HG03571 (cell line): Measurements from ENCODE around the gene FILIP1.

Source experiments
- ATAC-seq: cut with Tn5 transposase; IDR thresholded peaks from one replicate; pipeline ENCODE4 v1.9.1; 2021; ENCODE audit not compliant: unreplicated experiment

The FILIP1 gene, protein sequence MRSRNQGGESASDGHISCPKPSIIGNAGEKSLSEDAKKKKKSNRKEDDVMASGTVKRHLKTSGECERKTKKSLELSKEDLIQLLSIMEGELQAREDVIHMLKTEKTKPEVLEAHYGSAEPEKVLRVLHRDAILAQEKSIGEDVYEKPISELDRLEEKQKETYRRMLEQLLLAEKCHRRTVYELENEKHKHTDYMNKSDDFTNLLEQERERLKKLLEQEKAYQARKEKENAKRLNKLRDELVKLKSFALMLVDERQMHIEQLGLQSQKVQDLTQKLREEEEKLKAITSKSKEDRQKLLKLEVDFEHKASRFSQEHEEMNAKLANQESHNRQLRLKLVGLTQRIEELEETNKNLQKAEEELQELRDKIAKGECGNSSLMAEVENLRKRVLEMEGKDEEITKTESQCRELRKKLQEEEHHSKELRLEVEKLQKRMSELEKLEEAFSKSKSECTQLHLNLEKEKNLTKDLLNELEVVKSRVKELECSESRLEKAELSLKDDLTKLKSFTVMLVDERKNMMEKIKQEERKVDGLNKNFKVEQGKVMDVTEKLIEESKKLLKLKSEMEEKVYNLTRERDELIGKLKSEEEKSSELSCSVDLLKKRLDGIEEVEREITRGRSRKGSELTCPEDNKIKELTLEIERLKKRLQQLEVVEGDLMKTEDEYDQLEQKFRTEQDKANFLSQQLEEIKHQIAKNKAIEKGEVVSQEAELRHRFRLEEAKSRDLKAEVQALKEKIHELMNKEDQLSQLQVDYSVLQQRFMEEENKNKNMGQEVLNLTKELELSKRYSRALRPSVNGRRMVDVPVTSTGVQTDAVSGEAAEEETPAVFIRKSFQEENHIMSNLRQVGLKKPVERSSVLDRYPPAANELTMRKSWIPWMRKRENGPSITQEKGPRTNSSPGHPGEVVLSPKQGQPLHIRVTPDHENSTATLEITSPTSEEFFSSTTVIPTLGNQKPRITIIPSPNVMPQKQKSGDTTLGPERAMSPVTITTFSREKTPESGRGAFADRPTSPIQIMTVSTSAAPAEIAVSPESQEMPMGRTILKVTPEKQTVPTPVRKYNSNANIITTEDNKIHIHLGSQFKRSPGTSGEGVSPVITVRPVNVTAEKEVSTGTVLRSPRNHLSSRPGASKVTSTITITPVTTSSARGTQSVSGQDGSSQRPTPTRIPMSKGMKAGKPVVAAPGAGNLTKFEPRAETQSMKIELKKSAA (N-terminal part only)

DNA sequence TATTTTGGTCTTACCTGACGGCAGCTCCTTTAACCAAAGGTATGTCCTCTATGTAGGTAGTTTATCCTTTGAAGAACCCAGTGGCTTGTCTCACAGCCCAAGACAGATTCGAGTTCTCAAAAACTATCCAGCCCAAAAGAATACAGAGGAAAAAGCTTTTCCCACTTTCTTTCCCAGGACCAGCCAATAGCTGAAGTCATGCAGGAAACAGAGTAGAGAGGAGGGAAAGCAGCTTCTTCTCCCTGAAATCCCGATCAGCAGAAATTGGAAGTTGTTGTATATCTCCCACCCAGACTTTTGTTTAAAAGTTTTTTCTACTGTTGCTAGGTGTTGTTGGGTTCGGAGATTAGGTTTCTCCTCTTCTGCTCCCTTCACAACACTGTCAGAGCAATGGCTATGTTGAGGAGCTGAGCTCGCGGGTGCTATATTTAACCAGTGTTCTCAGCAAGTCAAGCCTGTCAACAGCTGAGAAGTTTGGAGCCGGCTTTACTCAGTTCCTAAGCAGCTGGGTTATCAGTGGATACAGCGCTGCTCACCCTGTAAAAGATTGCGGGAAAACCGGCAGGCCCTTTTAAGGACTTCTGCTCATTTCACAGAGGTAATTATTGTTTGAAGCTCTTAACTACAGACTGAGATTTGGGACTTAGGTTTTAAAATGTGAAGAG is at the start of gene FILIP1:
TSS of gene FILIP1 (minus strand) at position 401 of the 665 bp plus-strand sequence. CDS start 78,828 bp downstream, outside the sequence.
- ATAC-seq: no peak

DNA sequence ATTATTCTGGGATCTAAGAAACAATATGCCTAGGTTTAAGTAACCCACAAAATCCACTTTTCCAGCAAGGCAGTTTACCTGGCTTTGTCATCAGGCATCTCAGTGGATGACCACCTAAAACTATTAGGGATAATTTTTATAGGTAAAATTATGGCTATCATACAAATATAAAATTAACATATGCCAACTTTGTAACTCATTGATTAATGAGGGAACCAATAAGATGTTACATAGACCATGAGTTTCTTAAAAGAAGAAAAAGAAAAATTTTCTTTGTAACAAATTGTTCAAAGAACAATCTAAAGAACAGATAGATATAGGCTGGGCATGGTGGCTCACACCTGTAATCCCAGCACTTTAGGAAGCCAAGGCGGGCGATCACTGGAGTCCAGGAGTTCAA is 49.7 kb upstream of the FILIP1 start:
- no peak for ATAC-seq

DNA sequence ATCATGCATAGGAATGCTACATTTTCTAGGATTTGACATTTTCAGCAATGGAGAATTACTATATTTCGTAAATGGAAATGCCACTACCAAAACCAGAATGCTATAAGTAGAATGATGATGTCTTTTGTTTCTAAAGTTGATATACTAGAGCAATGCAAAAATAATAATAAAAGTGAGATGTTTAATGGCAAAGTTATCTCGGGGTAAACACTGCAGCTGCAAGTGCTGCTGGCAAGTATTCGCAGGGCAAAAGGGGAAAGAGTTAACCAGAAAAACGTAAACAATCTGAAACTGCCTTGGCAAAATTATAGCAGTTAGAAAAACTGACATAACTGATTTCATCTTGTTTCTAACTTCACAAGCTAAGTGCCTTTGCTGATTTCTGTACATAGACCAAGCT is 45.5 kb upstream of the FILIP1 start:
- no peak for ATAC-seq

DNA sequence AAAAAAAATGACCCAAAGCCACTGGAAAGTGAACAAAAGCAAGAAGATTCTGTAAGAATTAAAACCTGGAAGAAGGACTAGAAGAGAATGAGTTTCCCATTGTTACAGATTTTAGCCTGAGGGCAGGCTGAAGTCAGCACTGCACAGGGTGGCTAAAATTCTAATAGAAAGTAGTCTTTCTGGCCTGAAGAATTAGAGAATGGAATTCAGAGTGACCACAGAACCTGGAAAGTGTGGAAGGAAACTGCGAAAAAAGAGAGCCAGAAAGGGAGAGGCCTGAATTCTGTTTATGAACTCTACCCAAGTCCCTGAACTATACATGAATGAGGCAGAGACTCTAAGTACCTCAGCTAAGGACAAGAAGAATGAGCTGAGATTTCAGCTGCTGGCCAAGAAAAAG is 38.9 kb upstream of the FILIP1 start:
- no peak for ATAC-seq

DNA sequence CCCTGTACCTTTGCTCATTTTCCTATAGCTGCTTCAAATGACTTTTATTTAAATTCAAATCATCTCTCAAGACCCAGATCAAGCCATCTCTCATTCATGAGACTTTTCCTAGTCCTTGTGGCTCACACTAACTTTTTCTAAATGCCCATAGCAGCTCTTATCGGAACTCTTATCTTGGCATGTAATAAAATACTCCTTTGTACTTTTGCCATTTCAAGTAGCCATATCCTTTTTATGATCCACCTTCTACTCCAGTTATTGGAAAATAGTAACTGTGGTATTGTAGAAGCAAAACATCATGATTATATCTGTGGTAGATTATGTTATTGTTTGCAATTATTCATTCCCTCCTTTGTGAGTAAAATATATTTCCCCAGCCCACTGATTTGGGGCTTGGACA is 37.6 kb upstream of the FILIP1 start:
- no peak for ATAC-seq

DNA sequence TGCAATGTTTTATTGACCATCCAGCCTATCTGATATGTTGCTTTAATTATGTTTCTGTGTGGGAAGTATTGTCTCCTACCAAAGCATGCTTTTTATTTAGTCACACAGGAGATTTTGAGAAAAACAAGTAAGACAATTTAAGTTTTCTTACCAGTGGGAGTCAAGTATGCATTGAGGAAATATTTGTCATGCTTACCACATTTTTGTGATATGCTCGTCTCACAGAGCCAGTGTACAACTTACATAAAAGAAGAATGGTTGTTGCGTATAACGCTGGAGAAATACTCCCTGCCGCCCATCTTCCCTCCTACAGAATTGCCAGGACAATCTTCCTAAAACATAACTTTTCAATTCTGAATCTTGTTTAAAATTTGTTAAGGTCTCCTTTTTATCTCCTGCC is 37.1 kb upstream of the FILIP1 start:
- ATAC-seq: no peak

DNA sequence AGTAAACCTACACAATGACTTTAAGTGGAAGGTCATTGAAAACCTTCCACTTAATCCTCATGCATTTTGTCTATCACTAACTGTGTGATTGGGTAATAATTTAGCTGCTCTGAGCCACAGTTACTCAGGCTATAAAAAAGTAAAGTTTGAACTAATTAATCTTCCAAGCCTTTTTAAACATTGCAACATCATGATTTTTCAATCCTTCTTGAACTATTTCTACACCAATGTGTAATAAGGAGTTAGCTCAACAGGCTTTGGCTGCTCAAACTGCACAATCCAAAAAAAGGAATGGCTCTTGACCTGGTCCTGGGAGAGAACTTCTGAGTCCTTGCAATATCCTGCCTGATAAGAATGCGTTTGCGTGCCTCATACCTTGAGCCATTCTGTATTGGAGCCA is 34.8 kb upstream of the FILIP1 start:
- no peak for ATAC-seq

DNA sequence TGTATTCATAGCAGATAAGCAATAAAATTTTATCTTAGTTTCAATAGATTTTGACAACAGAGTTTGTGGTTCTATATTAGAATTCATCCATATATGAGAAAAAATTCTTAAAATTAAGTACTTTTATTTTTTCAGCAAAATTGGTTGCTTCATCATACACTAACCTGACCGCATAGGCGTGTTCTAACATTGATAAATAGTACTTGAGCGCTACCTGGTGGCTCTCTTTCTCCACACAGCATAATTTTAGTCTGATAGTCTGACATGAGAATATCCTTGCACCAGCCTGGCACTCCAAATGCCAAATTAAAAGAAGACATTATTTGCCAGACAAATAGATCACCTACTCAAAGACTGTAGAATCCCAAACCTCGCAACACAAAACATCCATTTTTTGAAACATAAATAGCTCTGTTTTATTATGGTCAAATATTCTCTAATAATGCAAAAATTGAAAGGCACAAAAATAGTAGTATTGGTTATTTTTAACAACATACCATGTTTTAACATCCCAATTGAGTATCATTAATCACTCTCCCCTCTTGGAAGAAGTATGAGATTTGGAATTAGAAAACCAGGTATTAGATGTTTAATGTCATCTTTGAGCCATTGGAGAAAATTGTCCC is 33.0 kb upstream of the FILIP1 start:
- ATAC-seq: no peak

DNA sequence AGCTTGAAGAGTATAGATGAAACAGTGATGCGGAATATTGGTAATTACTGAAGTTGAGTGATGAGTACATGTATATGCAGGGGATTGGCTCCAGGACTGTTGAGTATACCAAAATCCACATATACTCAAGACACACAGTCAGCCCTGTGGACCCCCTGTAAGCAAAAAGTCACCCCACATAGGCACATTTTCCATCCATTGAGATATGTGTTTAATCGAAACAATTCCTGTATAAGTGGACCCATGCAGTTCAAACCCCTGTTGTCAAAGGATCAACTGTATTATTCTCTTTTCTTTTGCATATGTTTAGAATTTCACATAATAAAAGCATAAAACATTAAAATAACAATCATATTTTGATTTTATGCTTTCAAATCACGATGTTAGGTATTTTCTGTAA is 32.1 kb upstream of the FILIP1 start:
- no peak for ATAC-seq

DNA sequence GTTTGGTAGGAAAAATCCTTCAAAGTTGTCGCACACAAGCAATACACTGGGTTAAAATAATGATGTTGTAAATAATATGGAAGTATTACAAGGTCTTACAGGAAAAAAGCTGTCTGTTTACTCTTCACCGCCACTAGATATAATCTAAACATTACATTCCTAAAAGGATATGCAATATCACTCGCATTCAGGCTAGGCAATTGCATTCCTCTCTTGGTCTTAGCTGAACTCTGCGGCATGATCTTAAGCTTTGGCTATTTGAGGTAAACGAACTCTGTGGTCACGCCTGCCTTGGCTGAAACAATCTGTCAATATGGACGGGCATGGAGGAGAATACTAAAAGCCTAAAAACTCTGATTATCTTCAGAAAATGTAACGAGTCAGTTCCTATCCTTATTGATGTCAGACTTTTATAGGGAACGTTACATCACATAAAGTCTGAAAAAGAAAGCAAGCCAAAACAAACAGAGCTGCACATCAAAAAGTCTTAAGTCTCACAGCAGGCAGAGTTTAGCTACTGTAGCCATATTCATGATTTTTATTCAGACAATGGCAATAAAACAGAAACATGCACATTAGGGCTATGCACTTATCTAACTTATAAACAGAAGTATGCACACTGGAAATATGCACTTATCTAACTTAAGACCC is 30.8 kb upstream of the FILIP1 start:
- no peak for ATAC-seq

DNA sequence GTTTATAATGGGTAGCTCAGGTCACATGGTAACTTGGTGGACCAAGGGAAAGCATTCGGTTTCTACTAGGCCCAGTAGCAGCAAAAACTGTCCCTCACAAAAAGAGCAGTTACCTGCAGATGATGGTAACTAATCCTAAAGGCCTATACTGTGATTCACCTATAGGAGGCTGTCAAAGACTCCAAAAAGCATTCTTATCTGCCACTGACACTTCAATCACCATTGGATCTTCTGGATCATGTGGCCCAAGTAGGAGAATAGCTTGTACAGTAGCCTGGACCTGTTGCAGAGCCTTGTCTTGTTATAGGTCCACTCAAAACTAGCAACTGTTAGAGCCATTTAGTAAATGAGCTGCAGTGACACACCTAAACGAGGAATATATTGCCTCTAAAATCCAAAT is 23.2 kb upstream of the FILIP1 start:
- no peak for ATAC-seq

DNA sequence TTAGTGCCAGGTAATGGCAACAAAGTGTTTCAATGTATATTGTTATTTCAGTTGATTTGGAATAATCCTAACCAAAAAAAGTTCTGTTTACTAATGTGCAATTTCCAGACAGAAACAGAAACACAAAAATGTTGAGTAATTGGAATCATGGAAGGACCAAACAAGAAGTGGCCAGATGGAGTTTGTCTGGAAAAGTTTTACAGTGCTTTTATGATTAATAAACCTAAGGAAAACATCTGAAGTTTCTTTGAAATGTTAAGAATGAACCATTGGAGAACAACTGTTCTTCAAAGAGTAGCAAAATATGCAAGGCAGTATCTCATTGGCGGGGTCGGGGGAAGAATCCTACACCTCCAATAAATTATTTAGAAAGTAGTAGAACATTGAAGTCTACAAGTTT is 19.0 kb upstream of the FILIP1 start:
- ATAC-seq: no peak

DNA sequence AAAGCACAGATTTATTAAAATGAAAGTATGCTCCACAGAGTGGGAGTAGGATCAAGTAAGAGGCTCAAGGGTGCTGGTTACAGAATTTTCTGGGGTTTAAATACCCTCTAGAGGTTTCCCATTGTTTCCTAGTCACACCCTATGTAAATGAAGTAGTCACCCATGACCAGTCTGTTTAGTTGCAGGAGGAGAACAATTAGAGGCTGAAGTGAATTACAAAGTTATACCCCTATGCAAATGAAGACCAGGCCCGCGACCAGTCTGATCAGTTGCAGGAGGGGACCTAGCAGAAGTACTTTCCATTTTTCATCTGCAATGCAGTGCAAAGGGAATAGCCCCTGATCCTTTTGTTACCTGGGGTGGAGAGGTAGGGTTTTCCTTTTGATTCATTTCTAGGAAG is 11.8 kb upstream of the FILIP1 start:
- ATAC-seq: no peak

DNA sequence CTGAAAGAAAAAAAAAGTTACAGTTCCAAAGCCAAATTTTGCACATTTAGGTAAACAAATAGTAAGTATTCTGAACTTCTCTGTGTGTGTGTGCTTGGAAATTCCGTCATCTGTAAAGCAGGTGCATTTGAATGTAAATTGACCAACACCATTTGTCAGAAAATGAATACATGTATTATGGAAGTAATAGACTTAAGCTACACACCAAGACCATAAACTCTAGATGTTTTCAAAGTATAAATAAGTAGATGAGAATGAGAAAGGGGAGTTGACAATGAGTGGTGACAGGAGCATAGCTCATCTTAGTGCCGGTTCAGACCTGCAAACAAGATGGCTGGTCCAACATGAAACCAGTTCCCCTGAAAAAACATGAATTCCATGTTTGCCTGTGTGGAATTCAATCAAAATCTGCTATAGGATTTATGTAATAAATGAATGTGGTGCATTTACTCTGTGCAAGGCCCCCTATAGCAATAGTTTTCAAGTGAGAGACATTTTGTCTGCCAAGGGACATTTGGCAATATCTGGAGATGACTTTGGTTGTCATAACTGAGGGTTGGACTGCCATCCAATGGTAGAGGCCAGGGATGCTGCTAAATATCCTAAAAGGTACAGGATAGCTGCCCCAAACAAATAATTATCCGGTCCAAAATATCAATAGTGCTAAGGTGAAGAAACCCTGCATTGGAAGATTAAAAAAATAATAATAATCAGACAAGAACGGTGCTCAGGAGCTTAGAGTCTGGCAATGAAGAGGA is 11.0 kb upstream of the FILIP1 start:
- no peak for ATAC-seq

DNA sequence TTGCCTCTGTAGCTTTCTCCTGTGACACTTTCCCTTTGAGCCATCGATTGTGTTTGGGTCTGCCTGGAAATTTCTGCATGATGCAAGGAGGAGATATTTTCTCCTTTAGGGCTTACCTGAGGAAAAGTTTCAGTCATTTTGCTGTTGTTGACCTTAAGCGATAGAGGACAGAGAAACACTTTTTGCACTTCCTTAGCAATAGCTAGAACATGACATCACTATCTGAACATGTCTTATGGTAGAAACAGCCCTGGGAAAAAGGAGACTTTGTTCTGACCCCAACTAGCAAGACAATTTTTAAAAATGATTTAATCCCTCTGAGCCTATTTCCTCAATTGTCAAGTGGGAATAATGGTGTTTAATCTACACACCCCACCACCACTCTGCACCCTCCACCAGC is 9.7 kb upstream of the FILIP1 start:
- no peak for ATAC-seq

DNA sequence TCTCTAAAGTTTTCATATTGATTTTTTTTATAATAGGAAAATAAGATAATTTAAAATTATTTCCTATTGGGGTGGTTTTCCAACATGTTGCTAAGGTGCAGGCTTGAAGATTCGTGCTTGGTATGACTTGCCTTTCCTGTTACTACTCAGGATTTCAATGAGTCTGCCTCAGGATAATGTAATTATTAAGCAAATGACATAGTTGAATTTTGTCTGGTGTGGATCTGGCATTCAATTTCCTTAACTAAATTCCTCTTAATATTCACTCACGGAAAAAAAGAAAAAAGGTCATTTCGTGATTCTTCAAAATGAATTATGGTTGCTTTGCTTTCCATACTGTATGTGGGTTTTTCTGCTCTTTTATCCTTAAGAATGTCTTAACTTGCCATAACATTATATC is 9.3 kb upstream of the FILIP1 start:
- ATAC-seq: no peak

DNA sequence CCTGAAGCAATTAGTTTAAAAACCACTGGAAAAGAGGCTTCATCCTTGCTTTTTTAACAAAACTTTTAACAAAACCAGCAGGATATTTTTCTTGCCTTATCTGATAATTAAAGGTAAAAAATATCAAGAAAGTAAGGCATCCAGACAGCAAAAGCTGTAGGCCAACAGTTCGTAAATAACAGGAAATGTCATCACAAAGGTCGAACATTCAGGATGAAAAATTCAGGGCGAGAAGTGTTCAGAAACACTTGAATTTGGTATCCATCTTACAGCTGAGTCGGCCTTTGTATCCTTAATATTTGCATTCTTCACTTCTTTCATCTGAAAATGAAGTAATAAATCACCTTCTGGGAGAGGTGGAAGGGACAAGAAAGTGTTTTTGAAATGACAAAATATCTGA is 8.2 kb upstream of the FILIP1 start:
- ATAC-seq: no peak

DNA sequence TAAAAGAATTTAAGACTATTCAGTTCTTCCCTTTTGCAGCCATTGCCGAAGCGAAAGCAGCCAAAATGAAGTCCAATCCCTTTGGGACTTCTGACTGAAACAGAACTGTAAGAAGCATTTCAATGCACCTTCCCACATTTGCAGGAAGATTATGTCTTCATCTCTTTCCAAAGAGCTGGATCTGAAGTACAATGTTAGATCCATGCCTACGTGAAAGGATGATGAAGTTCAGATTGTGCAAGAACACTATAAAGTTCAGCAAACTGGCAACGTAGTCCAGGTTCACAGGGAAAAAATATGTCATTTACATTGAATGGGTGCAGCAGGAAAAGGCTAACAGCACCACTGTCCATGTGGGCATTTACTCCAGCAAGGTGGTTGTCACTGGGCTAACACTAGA is 6.0 kb upstream of the FILIP1 start:
- no peak for ATAC-seq

DNA sequence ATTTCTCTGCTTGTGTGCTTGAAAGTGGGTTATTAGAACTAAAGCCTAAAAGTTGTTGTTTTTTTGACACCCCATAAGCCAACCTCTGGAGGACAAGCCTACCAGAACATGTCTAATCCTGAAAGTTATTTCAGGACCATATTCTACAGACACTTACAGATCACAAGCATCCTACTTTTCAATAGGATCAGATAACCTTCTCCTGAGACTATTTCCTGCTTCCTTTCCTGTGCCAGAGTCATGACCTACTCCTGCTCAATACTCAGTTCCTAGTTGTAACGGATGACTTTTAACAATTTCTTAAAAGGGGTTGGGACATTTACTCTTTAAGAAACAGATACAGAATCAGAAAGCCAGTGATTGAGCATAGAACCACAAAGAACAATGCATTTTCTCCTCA is 5.3 kb upstream of the FILIP1 start:
- no peak for ATAC-seq
